ENCODE results near the gene MND1.

Gene MND1

GRCh38 chr4:153344131-153345011 lies at the start of gene MND1:
TSS of gene MND1 (plus strand) at chr4:153344688. CDS start at chr4:153344738, 50 bp downstream.
- peak; percentile 85 to 87 for DNase-seq (ENCODE audit: low read depth in 1 of 2, low spot score in 1 of 2)

- no peak for DNase-seq (ENCODE audit: low read depth in 1 of 2, low spot score in 1 of 2)
Measured at GRCh38 chr4:153295131-153295755, 49.2 kb upstream of the MND1 start.

- DNase-seq (ENCODE audit: low read depth in 1 of 2, low spot score in 1 of 2) = no peak
Measured at GRCh38 chr4:153296040-153296823, 48.3 kb upstream of the MND1 start.

GRCh38 chr4:153297116-153297515 lies 47.4 kb upstream of the MND1 start:
- no peak for DNase-seq (ENCODE audit: low read depth in 1 of 2, low spot score in 1 of 2)

- no peak for DNase-seq (ENCODE audit: low read depth in 1 of 2, low spot score in 1 of 2)
Measured at GRCh38 chr4:153310793-153311192, 33.7 kb upstream of the MND1 start.

GRCh38 chr4:153314915-153315314 lies 29.6 kb upstream of the MND1 start:
- no peak for DNase-seq (ENCODE audit: low read depth in 1 of 2, low spot score in 1 of 2)

GRCh38 chr4:153318696-153319320 lies 25.7 kb upstream of the MND1 start:
- peak in 1 of 2 donors; percentile 7 for DNase-seq (ENCODE audit: low read depth in 1 of 2, low spot score in 1 of 2)

GRCh38 chr4:153322791-153323190 lies 21.7 kb upstream of the MND1 start:
- no peak for DNase-seq (ENCODE audit: low read depth in 1 of 2, low spot score in 1 of 2)

- no peak for DNase-seq (ENCODE audit: low read depth in 1 of 2, low spot score in 1 of 2)
Measured at GRCh38 chr4:153324046-153324445, 20.4 kb upstream of the MND1 start.

- no peak for DNase-seq (ENCODE audit: low read depth in 1 of 2, low spot score in 1 of 2)
Measured at GRCh38 chr4:153325558-153325957, 18.9 kb upstream of the MND1 start.

GRCh38 chr4:153326513-153326912 lies 18.0 kb upstream of the MND1 start:
- DNase-seq (ENCODE audit: low read depth in 1 of 2, low spot score in 1 of 2) = no peak

- DNase-seq (ENCODE audit: low read depth in 1 of 2, low spot score in 1 of 2) = no peak
Measured at GRCh38 chr4:153327247-153327646, 17.2 kb upstream of the MND1 start.

- no peak for DNase-seq (ENCODE audit: low read depth in 1 of 2, low spot score in 1 of 2)
Measured at GRCh38 chr4:153332936-153333335, 11.6 kb upstream of the MND1 start.

- DNase-seq (ENCODE audit: low read depth in 1 of 2, low spot score in 1 of 2) = no peak
Measured at GRCh38 chr4:153333874-153334273, 10.6 kb upstream of the MND1 start.

GRCh38 chr4:153335665-153336064 lies 8.8 kb upstream of the MND1 start:
- no peak for DNase-seq (ENCODE audit: low read depth in 1 of 2, low spot score in 1 of 2)

GRCh38 chr4:153337686-153338085 lies 6.8 kb upstream of the MND1 start:
- no peak for DNase-seq (ENCODE audit: low read depth in 1 of 2, low spot score in 1 of 2)

GRCh38 chr4:153341575-153342090 lies 2.9 kb upstream of the MND1 start:
- no peak for DNase-seq (ENCODE audit: low read depth in 1 of 2, low spot score in 1 of 2)

GRCh38 chr4:153342751-153343552 lies 1.5 kb upstream of the MND1 start:
- DNase-seq (ENCODE audit: low read depth in 1 of 2, low spot score in 1 of 2) = no peak

GRCh38 chr4:153345012-153345981 lies 809 bp downstream of the MND1 start:
- DNase-seq (ENCODE audit: low read depth in 1 of 2, low spot score in 1 of 2) = peak; percentile 14 to 32
